ENCODE measurements around the gene GRIN1. TPM values are rescaled to one million over a fixed set of nuclear protein-coding genes. Genes with fewer than 3 reads are reported as not detected.

Gene GRIN1
- total and polyA plus RNA-seq, 2 donors (not counting 3 experiments of a cell fraction or from before 2014, with no cell fraction given): not detected

GRCh38 chr9:137141050-137141810, 2.3 kb downstream of the GRIN1 start:
- H3K27ac ChIP-seq (ENCODE audit: insufficient read depth, low read depth, low read length): no peak overlapping the region
- H2AFZ ChIP-seq (ENCODE audit: low read depth, low read length): no peak overlapping the region
- H3K4me2 ChIP-seq (ENCODE audit: insufficient read depth, low read length): no peak overlapping the region
- no peak overlapping the region for H3K4me3 ChIP-seq (replicated peaks in 1 of 3; ENCODE audit: insufficient read depth in 1 of 3, low read depth in 1 of 3, low read length in 3 of 3)
- no peaks in the 10 kb centered on the region for H3K79me2 ChIP-seq (ENCODE audit: control insufficient read depth, insufficient read depth, low read length)
- FAIRE-seq (no peak), DNase-seq (ENCODE audit: low read depth, low spot score) (no peak)
- H3K9ac ChIP-seq (replicated peaks; ENCODE audit: extremely low read depth, insufficient read depth, low read length): no peak overlapping the region
- CTCF ChIA-PET: interaction anchor here (1.0 to 1.1 kb wide), 2 partner anchors 36 to 47 kb away, joined by 3 read pairs; partner anchors contain the start of genes ANAPC2 and SSNA1
- no peaks in the 10 kb centered on the region for H3K36me3 ChIP-seq (ENCODE audit: control insufficient read depth in 2 of 2, extremely low read depth in 1 of 2, insufficient read depth in 2 of 2, low read length in 2 of 2)
- no peaks in the 10 kb centered on the region for H3K4me1 ChIP-seq (ENCODE audit: control insufficient read depth, extremely low read depth, insufficient read depth, low read length)
- peaks cover 31 to 32% of the 10 kb centered on the region in 2 experiments for H3K27me3 ChIP-seq (ENCODE audit: control insufficient read depth in 2 of 2, insufficient read depth in 2 of 2, low read length in 2 of 2)
- POLR2A ChIA-PET: no interaction called here
- dilution Hi-C loops (cut with MboI; ENCODE audit: extremely low pct_ligation_motif_present, low sequenced_read_pairs): no loop called here
- H3K9me1 ChIP-seq (replicated peaks; ENCODE audit: control insufficient read depth, extremely low read depth, insufficient read depth, low read length): no peaks in the 10 kb centered on the region
- no peaks in the 10 kb centered on the region for H3K9me3 ChIP-seq (replicated peaks; ENCODE audit: control insufficient read depth, insufficient read depth, low read length)
- TF ChIP-seq POLR2AphosphoS5 (IDR thresholded peaks at IDR 0.05; ENCODE audit: insufficient read depth, low read depth, low read length): no peak
- TF ChIP-seq JUN (IDR thresholded peaks at IDR 0.05; ENCODE audit: borderline replicate concordance, insufficient read depth, insufficient read length, low read depth): no peak
- TF ChIP-seq POLR2A (IDR thresholded peaks at IDR 0.05; ENCODE audit: low read depth, low read length): no peak
- no peak for TF ChIP-seq GATA2 (IDR thresholded peaks at IDR 0.05; ENCODE audit: insufficient read depth, insufficient read length, low read depth, low read length)
- TF ChIP-seq MYC (IDR thresholded peaks at IDR 0.05; ENCODE audit: low read depth, low read length): no peak
- intact Hi-C loops (cut with micrococcal nuclease): no loop called here
- H4K20me1 ChIP-seq (replicated peaks; ENCODE audit: control insufficient read depth, extremely low read depth, insufficient read depth, low read length): no peaks in the 10 kb centered on the region
- BruUV-seq (replicated peaks): no TSS peak

- Histone ChIP-seq H3K4me1 (ENCODE audit: control insufficient read depth, extremely low read depth, insufficient read depth, low read length) (no peaks in the 10 kb centered on the region), H3K79me2 (ENCODE audit: control insufficient read depth, insufficient read depth, low read length) (no peaks in the 10 kb centered on the region), H3K4me2 (ENCODE audit: insufficient read depth, low read length) (no peak overlapping the region), H3K27ac (ENCODE audit: insufficient read depth, low read depth, low read length) (no peak overlapping the region), H3K9me1 (replicated peaks; ENCODE audit: control insufficient read depth, extremely low read depth, insufficient read depth, low read length) (no peaks in the 10 kb centered on the region), H3K9me3 (replicated peaks; ENCODE audit: control insufficient read depth, insufficient read depth, low read length) (no peaks in the 10 kb centered on the region), H3K27me3 (ENCODE audit: control insufficient read depth in 2 of 2, insufficient read depth in 2 of 2, low read length in 2 of 2) (peaks cover 26 to 28% of the 10 kb centered on the region in 2 experiments), H3K4me3 (replicated peaks in 1 of 3; ENCODE audit: insufficient read depth in 1 of 3, low read depth in 1 of 3, low read length in 3 of 3) (no peak overlapping the region), H2AFZ (ENCODE audit: low read depth, low read length) (no peak overlapping the region), H3K9ac (replicated peaks; ENCODE audit: extremely low read depth, insufficient read depth, low read length) (no peak overlapping the region), H3K36me3 (ENCODE audit: control insufficient read depth in 2 of 2, extremely low read depth in 1 of 2, insufficient read depth in 2 of 2, low read length in 2 of 2) (no peaks in the 10 kb centered on the region), H4K20me1 (replicated peaks; ENCODE audit: control insufficient read depth, extremely low read depth, insufficient read depth, low read length) (no peaks in the 10 kb centered on the region)
- FAIRE-seq (no peak), DNase-seq (ENCODE audit: low read depth, low spot score) (no peak)
- dilution Hi-C loops (cut with MboI; ENCODE audit: extremely low pct_ligation_motif_present, low sequenced_read_pairs): no loop called here
- intact Hi-C loops (cut with micrococcal nuclease): no loop called here
- CTCF ChIA-PET: no interaction called here
- POLR2A ChIA-PET: no interaction called here
- no TSS peak for BruUV-seq (replicated peaks)
- TF ChIP-seq MAX (IDR thresholded peaks at IDR 0.05; ENCODE audit: insufficient read depth, insufficient read length) (no peak), MYC (IDR thresholded peaks at IDR 0.05; ENCODE audit: low read depth, low read length) (no peak), CTCF (IDR thresholded peaks at IDR 0.05; ENCODE audit: extremely low read depth in 1 of 2, insufficient read depth in 1 of 2, low read depth in 1 of 2, low read length in 2 of 2) (no peak), GATA2 (IDR thresholded peaks at IDR 0.05; ENCODE audit: insufficient read depth, insufficient read length, low read depth, low read length) (no peak), POLR2A (IDR thresholded peaks at IDR 0.05; ENCODE audit: low read depth, low read length) (no peak), JUN (IDR thresholded peaks at IDR 0.05; ENCODE audit: borderline replicate concordance, insufficient read depth, insufficient read length, low read depth) (no peak), POLR2AphosphoS5 (IDR thresholded peaks at IDR 0.05; ENCODE audit: insufficient read depth, low read depth, low read length) (no peak), FOS (IDR thresholded peaks at IDR 0.05; ENCODE audit: borderline replicate concordance, insufficient read depth, low read length) (no peak)
Measured at GRCh38 chr9:137141976-137142936, 3.3 kb downstream of the GRIN1 start.
